ENCODE results near the gene INO80D. TPM values are rescaled to one million over a fixed set of nuclear protein-coding genes. Genes with fewer than 3 reads are reported as not detected.

INO80D gene
- total and polyA plus RNA-seq, 2 of the 13 experiments (the other 11 are each of a cell fraction or from before 2014, with no cell fraction given): 7.6 to 7.9 TPM

GRCh38 chr2:205959521-205959920 lies 126.5 kb downstream of the INO80D start (continued):
- 0 out of 2 replicates have a peak, but pooled peaks have one; percentile 20 for TF ChIP-seq ZNF687 (CRISPR knock-in tag; IDR thresholded peaks at IDR 0.05)
- TF ChIP-seq ZNF572 (CRISPR knock-in tag; IDR thresholded peaks at IDR 0.05): no peak
- TF ChIP-seq CHCHD3 (CRISPR knock-in tag; IDR thresholded peaks at IDR 0.05): 0 out of 2 replicates have a peak, but pooled peaks have one; percentile 29
- no peak for TF ChIP-seq ELF1 (CRISPR knock-in tag; IDR thresholded peaks at IDR 0.05)
- TF ChIP-seq HOXA9 (CRISPR knock-in tag; IDR thresholded peaks at IDR 0.05; ENCODE audit: borderline replicate concordance): no peak
- no peak for TF ChIP-seq TCF7 (IDR thresholded peaks at IDR 0.05; ENCODE audit: low read depth)
- TF ChIP-seq IKZF4 (CRISPR knock-in tag; IDR thresholded peaks at IDR 0.05; ENCODE audit: borderline replicate concordance, low read depth, not compliant biosample characterization): no peak
- TF ChIP-seq ZBTB38 (CRISPR knock-in tag; IDR thresholded peaks at IDR 0.05): no peak
- no peak for TF ChIP-seq PLRG1 (conservative IDR thresholded peaks at IDR 0.05)
- no peak for TF ChIP-seq ZNF597 (CRISPR knock-in tag; IDR thresholded peaks at IDR 0.05)
- TF ChIP-seq ETS1 (CRISPR knock-in tag; IDR thresholded peaks at IDR 0.05): no peak
- TF ChIP-seq ZNF543 (CRISPR knock-in tag; IDR thresholded peaks at IDR 0.05): no peak
- TF ChIP-seq ZNF770 (CRISPR knock-in tag; IDR thresholded peaks at IDR 0.05): no peak
- TF ChIP-seq FOXK1 (CRISPR knock-in tag; IDR thresholded peaks at IDR 0.05; ENCODE audit: borderline replicate concordance, low read depth): no peak

Data from HepG2 (cell line).